Stimulated activated CD8-positive, alpha-beta memory T cell treated with anti-CD3 and anti-CD28 coated beads, Interleukin-7, amount 100 ng/mL, for 24 hours (primary cell): ENCODE measurements around the gene ATG4C.

Source experiments
- DNase-seq: peaks from one replicate; pipeline ENCODE4 v3.0.0-alpha.2; 2020; ENCODE audit warnings: low read depth

Gene ATG4C

GRCh38 chr1:62840555-62840954, 56.6 kb downstream of the ATG4C start:
- DNase-seq = no peak

- DNase-seq = no peak
These were observed 57.7 kb downstream of the ATG4C start for GRCh38 chr1:62841587-62842169.

GRCh38 chr1:62844030-62844429, 60.1 kb downstream of the ATG4C start:
- no peak for DNase-seq

GRCh38 chr1:62849031-62849430, 65.1 kb downstream of the ATG4C start:
- DNase-seq = no peak

GRCh38 chr1:62852253-62852652, 68.3 kb downstream of the ATG4C start:
- no peak for DNase-seq

- no peak for DNase-seq
These were observed 73.0 kb downstream of the ATG4C start for GRCh38 chr1:62856960-62857359.

GRCh38 chr1:62869217-62869754, 85.4 kb downstream of the ATG4C start:
- DNase-seq = no peak

GRCh38 chr1:62870148-62870547, 86.2 kb downstream of the ATG4C start:
- DNase-seq = no peak

- DNase-seq = no peak
These were observed 91.7 kb downstream of the ATG4C start for GRCh38 chr1:62875676-62876075.

GRCh38 chr1:62876535-62876934, 92.6 kb downstream of the ATG4C start:
- no peak for DNase-seq

GRCh38 chr1:62877579-62877978, 93.6 kb downstream of the ATG4C start:
- no peak for DNase-seq

GRCh38 chr1:62879962-62880361, 96.0 kb downstream of the ATG4C start:
- DNase-seq = no peak

GRCh38 chr1:62882201-62883104, 98.5 kb downstream of the ATG4C start:
- DNase-seq = no peak

- DNase-seq = no peak
These were observed 100.3 kb downstream of the ATG4C start for GRCh38 chr1:62884156-62884740.

GRCh38 chr1:62887799-62888507, 104.0 kb downstream of the ATG4C start:
- no peak for DNase-seq

- DNase-seq = no peak
These were observed 108.1 kb downstream of the ATG4C start for GRCh38 chr1:62891956-62892562.

GRCh38 chr1:62897788-62898187, 113.9 kb downstream of the ATG4C start:
- DNase-seq = no peak

GRCh38 chr1:62900566-62900965, 116.6 kb downstream of the ATG4C start:
- no peak for DNase-seq

GRCh38 chr1:62901650-62902049, 117.7 kb downstream of the ATG4C start:
- no peak for DNase-seq

- DNase-seq = no peak
These were observed 119.6 kb downstream of the ATG4C start for GRCh38 chr1:62903522-62903921.

- DNase-seq = no peak
These were observed 120.3 kb downstream of the ATG4C start for GRCh38 chr1:62903982-62904855.
